Endothelial cell of umbilical vein (primary cell): Measurements from ENCODE around the gene TK1. TPM values are rescaled to one million over a fixed set of nuclear protein-coding genes. Genes with fewer than 3 reads are reported as not detected.

Experiments
- BruUV-seq: library from RNA; stranded (reverse); fragments of 400-500 nt; replicated peaks from 2 replicates; lab custom pipeline; 2021; lab: Mats Ljungman, UMichigan
- CTCF ChIA-PET: fragments of 300-600, 350-600 bp; sonication (Branson Sonifier 250); formaldehyde crosslinking; loops from one replicate; lab custom pipeline; 2021; ENCODE audit warnings: antibody characterized with exemption, inconsistent platforms; lab: Charles Lee
- POLR2A ChIA-PET: fragments of 300-600, 350-600 bp; sonication (Branson Sonifier 250); formaldehyde crosslinking; loops from one replicate; lab custom pipeline; 2021; ENCODE audit warnings: antibody characterized with exemption, inconsistent platforms; lab: Charles Lee
- DNase-seq: peaks from one replicate; pipeline ENCODE4 v3.0.0-alpha.2; 2011; ENCODE audit warnings: low read depth, low spot score
- FAIRE-seq: peaks from 2 replicates; lab custom pipeline; 2011; peaks lifted over from hg19 to GRCh38; lab: Jason Lieb, UNC
- H2AFZ ChIP-seq: 2 replicates; pipeline ENCODE4 v1.6.0; 2012; ENCODE audit warnings: low read depth, low read length, control low read depth, inconsistent platforms
- H3K27ac ChIP-seq: 2 replicates; pipeline ENCODE4 v1.5.1; 2011; ENCODE audit warnings: low read depth, mild to moderate bottlenecking, control low read depth, low read length, moderate library complexity; ENCODE audit not compliant: insufficient read depth
- H3K27me3 ChIP-seq, 2 experiments: 2 replicates each; pipeline versions ENCODE4 v1.6.0 to v1.6.1; 2011; ENCODE audit warnings: low read length in 2 of 2, mixed read lengths in 1 of 2; ENCODE audit not compliant: control insufficient read depth in 2 of 2, insufficient read depth in 2 of 2
- H3K36me3 ChIP-seq, 2 experiments: 2 replicates in 1 of 2; 3 replicates in 1 of 2; pipeline ENCODE4 v1.5.1; 2011; ENCODE audit warnings: low read length in 2 of 2, mild to moderate bottlenecking in 1 of 2, moderate library complexity in 1 of 2; ENCODE audit not compliant: control insufficient read depth in 2 of 2, insufficient read depth in 2 of 2; ENCODE audit errors: extremely low read depth in 1 of 2
- H3K4me1 ChIP-seq: 3 replicates; pipeline ENCODE4 v1.5.1; 2011; ENCODE audit warnings: mild to moderate bottlenecking, low read length; ENCODE audit not compliant: control insufficient read depth, insufficient read depth; ENCODE audit errors: extremely low read depth
- H3K4me2 ChIP-seq: 2 replicates; pipeline ENCODE4 v1.6.1; 2011; ENCODE audit warnings: low read length, control low read depth, mixed read lengths; ENCODE audit not compliant: insufficient read depth
- H3K4me3 ChIP-seq, 3 experiments: fragments of 200-600 bp in 1 of 3; sonication (generic), shearing (Covaris generic) in 1 of 3; replicated peaks in 1 of 3; 2 replicates each; pipeline ENCODE4 v1.5.1; 2011 to 2016; ENCODE audit warnings: control low read depth in 3 of 3, low read length in 3 of 3, mild to moderate bottlenecking in 2 of 3, inconsistent platforms in 1 of 3, low read depth in 1 of 3, moderate library complexity in 1 of 3; ENCODE audit not compliant: insufficient read depth in 1 of 3
- H3K79me2 ChIP-seq: 2 replicates; pipeline ENCODE4 v1.6.0; 2012; ENCODE audit warnings: low read length, inconsistent platforms; ENCODE audit not compliant: control insufficient read depth, insufficient read depth
- H3K9ac ChIP-seq: replicated peaks from 2 replicates; pipeline ENCODE3; 2011; ENCODE audit warnings: low read length, control low read depth; ENCODE audit not compliant: insufficient read depth; ENCODE audit errors: extremely low read depth
- H3K9me1 ChIP-seq: replicated peaks from 3 replicates; pipeline ENCODE4 v1.6.0; 2011; ENCODE audit warnings: mild to moderate bottlenecking, low read length; ENCODE audit not compliant: control insufficient read depth, insufficient read depth; ENCODE audit errors: extremely low read depth
- H3K9me3 ChIP-seq: replicated peaks from 2 replicates; pipeline ENCODE4 v1.5.1; 2012; ENCODE audit warnings: low read length, inconsistent platforms; ENCODE audit not compliant: control insufficient read depth, insufficient read depth
- H4K20me1 ChIP-seq: replicated peaks from 2 replicates; pipeline ENCODE3; 2011; ENCODE audit warnings: mild to moderate bottlenecking, low read length; ENCODE audit not compliant: control insufficient read depth, insufficient read depth; ENCODE audit errors: extremely low read depth
- GATA2 ChIP-seq: IDR thresholded peaks from 2 replicates; pipeline ENCODE4 v1.7.0; 2011; ENCODE audit warnings: low read depth, mild to moderate bottlenecking, moderate library complexity, mixed read lengths, low read length; ENCODE audit not compliant: insufficient read length, insufficient read depth
- JUN ChIP-seq: IDR thresholded peaks from 2 replicates; pipeline ENCODE4 v1.6.1; 2011; ENCODE audit warnings: borderline replicate concordance, low read depth; ENCODE audit not compliant: insufficient read length, insufficient read depth
- MAX ChIP-seq: IDR thresholded peaks from 2 replicates; pipeline ENCODE4 v1.6.1; 2011; ENCODE audit not compliant: insufficient read depth, insufficient read length
- MYC ChIP-seq: IDR thresholded peaks from one replicate; pipeline ENCODE4 v1.6.1; 2011; ENCODE audit warnings: mild to moderate bottlenecking, low read depth, low read length
- POLR2A ChIP-seq: IDR thresholded peaks from 2 replicates; pipeline ENCODE4 v1.6.1; 2012; ENCODE audit warnings: low read depth, mild to moderate bottlenecking, control low read depth, low read length
- POLR2AphosphoS5 ChIP-seq: IDR thresholded peaks from 2 replicates; pipeline ENCODE4 v1.6.1; 2012; ENCODE audit warnings: low read depth, mild to moderate bottlenecking, control low read depth, low read length, moderate library complexity; ENCODE audit not compliant: insufficient read depth
- dilution Hi-C: fragments of 300-500 bp; cut with MboI; formaldehyde crosslinking; loops from one replicate; pipeline ENCODE4 v1.15.0; 2019; ENCODE audit warnings: low sequenced_read_pairs; ENCODE audit not compliant: extremely low pct_ligation_motif_present
- intact Hi-C: fragments of 100-400 bp; cut with micrococcal nuclease; formaldehyde crosslinking; loops from one replicate; pipeline ENCODE4 v1.10.0; 2022
- polyA plus RNA-seq, 4 experiments: library from polyadenylated mRNA; depleted of rRNA in 3 of 4; stranded (reverse) in 3 of 4; unstranded in 1 of 4; fragments of >200 nt; gene quantifications; 2 replicates each; pipeline versions ENCODE4 v1.2.1 to v1.2.3, GENCODE V29; 2011 to 2012; ENCODE audit warnings: missing spikeins in 1 of 4
- total RNA-seq: library from RNA; stranded (reverse); gene quantifications from 2 replicates; pipeline ENCODE4 v1.2.3, GENCODE V29; 2021

TK1 gene
- total and polyA plus RNA-seq, 2 donors (not counting 3 experiments of a cell fraction or from before 2014, with no cell fraction given), result 111 to 159 TPM

GRCh38 chr17:78142119-78142861 is 44.6 kb downstream of the TK1 start:
- Histone ChIP-seq H2AFZ (no peak overlapping the region), H3K79me2 (no peaks in the 10 kb centered on the region), H3K27ac (no peak overlapping the region), H3K9me1 (no peaks in the 10 kb centered on the region), H3K4me3 (no peak overlapping the region), H4K20me1 (no peaks in the 10 kb centered on the region), H3K9me3 (no peaks in the 10 kb centered on the region), H3K9ac (no peak overlapping the region), H3K4me1 (peaks cover 22% of the 10 kb centered on the region), H3K27me3 (no peaks in the 10 kb centered on the region), H3K4me2 (no peak overlapping the region), H3K36me3 (no peaks in the 10 kb centered on the region)
- no TSS peak for BruUV-seq
- FAIRE-seq, result no peak
- TF ChIP-seq JUN (no peak), MAX (no peak), POLR2AphosphoS5 (no peak), POLR2A (no peak), GATA2 (no peak), MYC (no peak)
- no peak for DNase-seq
- POLR2A ChIA-PET, result interaction anchor here (0.6 kb wide), 1 partner anchor 68 kb away, joined by 3 read pairs; no protein-coding TSS in a partner anchor
- intact Hi-C loops (no loop called here), dilution Hi-C loops (no loop called here)
- CTCF ChIA-PET, result interaction anchor here (0.8 to 1.7 kb wide), 7 partner anchors 9 to 57 kb away, joined by 3 to 7 read pairs (median 3); no protein-coding TSS in a partner anchor
